Subcutaneous preadipocyte (primary cell): ENCODE results near the gene UBXN1. TPM values are rescaled to one million over a fixed set of nuclear protein-coding genes. Genes with fewer than 3 reads are reported as not detected.

Source experiments
- small RNA-seq: library from RNA; depleted of rRNA; stranded (forward); fragments of <200 nt; gene quantifications from one replicate; pipeline ENCODE3, GENCODE V24; 2012
- total RNA-seq: library from RNA; depleted of rRNA; stranded (reverse); fragments of >200 nt; gene quantifications from 2 replicates; pipeline ENCODE4 v1.2.3, GENCODE V29; 2012

The UBXN1 gene, protein sequence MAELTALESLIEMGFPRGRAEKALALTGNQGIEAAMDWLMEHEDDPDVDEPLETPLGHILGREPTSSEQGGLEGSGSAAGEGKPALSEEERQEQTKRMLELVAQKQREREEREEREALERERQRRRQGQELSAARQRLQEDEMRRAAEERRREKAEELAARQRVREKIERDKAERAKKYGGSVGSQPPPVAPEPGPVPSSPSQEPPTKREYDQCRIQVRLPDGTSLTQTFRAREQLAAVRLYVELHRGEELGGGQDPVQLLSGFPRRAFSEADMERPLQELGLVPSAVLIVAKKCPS
- 70.6 and 99.2 TPM in 2 replicates for total RNA-seq

DNA sequence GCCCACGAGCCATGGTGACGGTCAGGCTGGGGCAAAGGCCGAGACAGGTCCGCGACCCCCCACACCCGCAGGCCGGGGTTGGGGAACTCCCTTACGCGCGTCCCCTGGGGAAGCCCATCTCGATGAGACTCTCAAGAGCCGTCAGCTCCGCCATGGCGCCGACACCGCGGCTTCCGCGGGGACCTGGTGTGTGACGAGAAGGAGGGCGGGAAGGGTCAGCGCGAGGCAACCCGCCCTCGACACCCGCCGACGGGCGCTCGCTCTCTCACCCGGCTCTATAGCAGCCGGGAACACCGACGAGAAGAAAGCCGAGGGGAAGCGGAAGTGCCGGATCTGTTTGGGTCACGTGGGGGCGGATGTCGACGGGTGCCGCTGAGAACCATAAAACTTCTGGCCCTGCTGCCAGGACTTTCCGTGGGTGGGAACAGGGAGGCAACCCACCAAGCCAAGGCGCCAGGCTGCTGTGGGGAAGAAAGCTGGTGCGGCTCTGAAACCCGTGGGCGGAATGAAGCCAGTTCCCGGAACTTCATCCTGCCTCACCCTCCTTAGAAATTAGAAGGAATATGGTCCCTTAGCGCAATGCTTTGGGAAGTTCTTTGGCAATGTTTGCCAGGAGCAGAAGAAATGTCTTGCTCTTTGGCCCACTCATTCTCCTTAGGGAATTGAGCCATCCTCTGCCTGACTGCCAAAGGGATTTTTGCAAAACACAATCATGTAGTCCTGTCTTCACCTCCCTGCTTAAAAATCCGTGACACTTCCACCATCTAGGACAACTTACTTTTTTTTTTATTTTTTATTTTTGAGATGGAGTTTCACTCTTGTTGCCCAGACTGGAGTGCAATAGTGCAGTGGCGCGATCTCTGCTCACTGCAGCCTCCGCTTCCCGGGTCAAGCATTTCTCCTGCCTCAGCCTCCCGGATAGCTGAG is at the start of gene UBXN1:
UBXN1 (minus strand) TSS at position 304 of the 927 bp plus-strand sequence; CDS start at position 154, 150 bp downstream.

DNA sequence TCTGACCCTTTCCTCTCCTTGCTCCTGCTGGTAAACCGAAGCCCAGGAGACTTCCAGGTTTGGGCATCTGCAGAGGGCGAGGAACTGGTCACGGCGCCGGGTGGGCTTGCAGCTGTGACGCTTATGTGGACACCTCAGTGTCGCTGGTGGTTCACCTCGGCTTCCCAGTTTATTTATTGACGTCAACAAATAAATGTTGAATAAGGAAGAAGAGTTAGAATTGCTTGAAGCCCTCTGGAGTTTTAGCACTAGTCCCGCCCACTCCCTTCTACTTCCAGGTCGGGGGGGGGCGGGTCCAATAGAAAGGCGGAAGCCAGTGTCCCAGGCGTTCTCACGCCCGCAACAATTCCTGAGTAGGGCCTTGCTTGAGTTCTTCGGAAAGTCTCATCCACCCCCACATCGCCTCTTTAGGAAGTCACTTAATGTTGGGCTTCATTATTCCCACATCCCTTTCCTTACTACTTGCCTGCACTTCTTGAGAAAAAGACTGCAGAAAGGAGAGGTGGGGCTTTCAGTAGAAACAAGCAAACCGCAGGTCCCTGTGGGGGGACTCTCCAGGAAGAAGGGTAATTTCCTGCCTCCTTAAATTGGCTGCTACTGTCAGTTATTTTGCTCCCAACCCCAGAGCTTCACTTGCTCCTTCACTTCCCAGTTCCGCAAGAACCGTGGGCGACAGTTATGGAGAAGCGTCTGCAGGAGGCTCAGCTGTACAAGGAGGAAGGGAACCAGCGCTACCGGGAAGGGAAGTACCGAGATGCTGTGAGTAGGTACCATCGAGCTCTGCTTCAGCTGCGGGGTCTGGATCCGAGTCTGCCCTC is 49.5 kb upstream of the UBXN1 start, which contains the start of gene TTC9C:
TTC9C (plus strand) TSS at position 316 of the 818 bp plus-strand sequence; CDS start at position 679, 363 bp downstream.

GRCh38 chr11:62727165-62727871 is 48.4 kb upstream of the UBXN1 start, which contains the start of gene HNRNPUL2:
Gene HNRNPUL2 (minus strand): TSS chr11:62727457. CDS start chr11:62727156, 301 bp downstream.

DNA sequence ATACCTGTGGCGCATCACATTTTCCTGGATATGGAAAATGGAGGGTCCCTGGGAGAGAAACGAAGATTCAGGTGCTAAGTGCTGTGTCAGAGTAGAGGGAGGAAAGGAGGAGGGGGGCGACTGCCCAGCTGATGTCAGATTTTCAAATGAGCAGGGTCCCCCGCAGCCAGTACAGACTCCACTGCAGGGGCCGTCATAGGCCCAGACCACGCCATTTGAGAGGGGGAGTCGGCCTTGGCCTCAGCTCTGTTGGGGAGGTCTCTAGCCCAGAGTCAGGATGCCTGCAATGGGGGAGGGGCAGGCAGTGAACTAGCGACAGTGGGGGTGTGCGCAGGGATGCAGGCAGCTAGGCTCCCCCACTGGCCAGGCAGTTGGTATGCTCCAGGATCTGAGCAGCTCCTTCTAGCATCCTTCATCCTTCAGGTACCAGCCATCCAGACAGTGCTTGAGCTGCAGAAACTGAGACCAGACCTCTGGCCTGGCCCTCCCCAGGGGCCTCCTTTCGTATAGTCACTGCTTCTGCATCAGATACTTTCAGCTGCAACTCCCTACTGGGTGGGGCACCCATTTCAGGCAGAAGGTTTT is 28.5 kb upstream of the UBXN1 start, which contains the start of the genes BSCL2 and GNG3:
BSCL2 (minus strand) TSS at position 148 of the 585 bp plus-strand sequence. CDS start 229 bp downstream, outside the sequence.
GNG3 (plus strand) TSS at position 400 of the 585 bp plus-strand sequence. CDS start 620 bp downstream, outside the sequence.

DNA sequence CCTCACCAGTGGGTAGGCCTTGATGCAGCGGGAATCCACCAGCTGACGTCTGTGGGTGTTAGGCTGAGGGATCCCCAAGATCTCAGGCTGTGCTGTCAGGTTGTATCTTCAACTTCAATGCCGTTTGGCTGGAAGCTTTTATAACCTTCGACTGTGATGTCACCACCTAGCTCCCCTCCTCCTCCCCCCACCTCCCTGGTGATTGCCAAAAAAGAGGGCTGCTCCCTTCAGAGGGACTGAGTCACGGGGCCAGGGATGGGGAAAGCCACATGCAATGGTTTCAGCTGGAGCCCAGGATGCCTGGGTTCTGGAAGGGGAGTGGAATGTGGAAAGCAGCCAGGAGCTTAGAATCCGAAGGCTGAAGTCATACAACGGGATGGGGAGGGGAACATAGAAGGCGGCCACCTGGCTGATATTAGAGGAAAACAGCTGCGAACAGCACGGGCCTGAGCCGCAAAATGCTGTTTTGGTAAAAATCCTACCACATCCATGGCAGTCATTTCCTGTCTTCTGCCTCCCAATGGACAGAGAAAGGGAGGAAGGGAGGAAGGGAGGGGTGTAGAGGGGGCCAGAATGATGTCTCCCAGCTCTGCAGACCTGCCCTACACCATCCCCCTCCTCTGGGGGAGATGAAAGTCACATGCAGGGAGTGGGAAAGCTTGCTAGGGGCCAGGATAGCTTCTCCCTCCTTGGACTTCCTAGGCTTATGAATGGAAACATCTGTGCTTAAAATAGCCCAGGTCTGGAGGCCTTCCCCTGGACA is 10.7 kb upstream of the UBXN1 start, which contains the start of gene LRRN4CL:
LRRN4CL (minus strand) TSS at position 110 of the 763 bp plus-strand sequence. CDS start 1,022 bp downstream, outside the sequence.

DNA sequence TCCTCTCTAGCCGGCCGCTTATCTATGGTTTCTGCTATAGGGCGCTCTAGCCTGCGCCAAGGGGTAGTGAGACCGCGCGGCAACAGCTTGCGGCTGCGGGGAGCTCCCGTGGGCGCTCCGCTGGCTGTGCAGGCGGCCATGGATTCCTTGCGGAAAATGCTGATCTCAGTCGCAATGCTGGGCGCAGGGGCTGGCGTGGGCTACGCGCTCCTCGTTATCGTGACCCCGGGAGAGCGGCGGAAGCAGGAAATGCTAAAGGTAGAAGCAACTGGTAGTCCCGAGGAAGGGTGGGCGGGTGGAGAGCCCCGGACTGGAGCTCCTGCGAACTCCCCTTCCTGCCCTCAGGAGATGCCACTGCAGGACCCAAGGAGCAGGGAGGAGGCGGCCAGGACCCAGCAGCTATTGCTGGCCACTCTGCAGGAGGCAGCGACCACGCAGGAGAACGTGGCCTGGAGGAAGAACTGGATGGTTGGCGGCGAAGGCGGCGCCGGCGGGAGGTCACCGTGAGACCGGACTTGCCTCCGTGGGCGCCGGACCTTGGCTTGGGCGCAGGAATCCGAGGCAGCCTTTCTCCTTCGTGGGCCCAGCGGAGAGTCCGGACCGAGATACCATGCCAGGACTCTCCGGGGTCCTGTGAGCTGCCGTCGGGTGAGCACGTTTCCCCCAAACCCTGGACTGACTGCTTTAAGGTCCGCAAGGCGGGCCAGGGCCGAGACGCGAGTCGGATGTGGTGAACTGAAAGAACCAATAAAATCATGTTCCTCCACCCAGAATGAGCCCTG is 7.1 kb downstream of the UBXN1 start, which contains the start of the genes LBHD1 and UQCC3:
LBHD1 (minus strand) TSS at position 660 of the 782 bp plus-strand sequence. CDS start 2,236 bp downstream, outside the sequence.
UQCC3 (plus strand) TSS at position 66 of the 782 bp plus-strand sequence; CDS start at position 139, 73 bp downstream.

DNA sequence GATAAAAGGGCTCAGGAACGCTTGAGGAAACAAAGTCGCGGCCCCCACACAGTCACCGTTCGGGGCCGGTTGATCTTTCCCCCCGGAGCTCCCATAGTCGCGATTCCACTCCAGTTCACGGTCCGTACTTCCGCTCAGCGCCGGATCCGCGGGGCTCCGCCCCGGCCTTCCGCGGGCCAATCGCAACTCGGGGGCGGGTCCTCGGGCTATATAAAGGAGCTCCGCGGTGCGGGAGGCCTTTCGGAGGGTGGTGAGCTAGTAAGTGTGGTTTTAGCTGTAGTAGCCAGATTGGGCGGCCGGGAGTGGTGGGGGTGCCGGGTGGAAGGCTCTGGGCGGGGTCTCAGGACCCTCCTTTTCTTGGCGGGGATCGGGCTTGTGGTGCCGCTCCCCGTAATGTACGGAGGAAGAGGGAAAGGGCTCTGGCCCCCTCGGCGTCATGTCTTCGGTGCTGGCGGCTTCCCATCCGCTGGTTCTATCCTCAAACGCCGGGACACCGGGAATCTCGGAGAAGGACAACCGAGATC is 13.7 kb downstream of the UBXN1 start, which contains the start of the genes C11orf98 and CSKMT:
C11orf98 (minus strand) TSS at position 136 of the 524 bp plus-strand sequence; CDS start at position 95, 41 bp downstream.
CSKMT (plus strand) TSS at position 238 of the 524 bp plus-strand sequence. CDS start 568 bp downstream, outside the sequence.

DNA sequence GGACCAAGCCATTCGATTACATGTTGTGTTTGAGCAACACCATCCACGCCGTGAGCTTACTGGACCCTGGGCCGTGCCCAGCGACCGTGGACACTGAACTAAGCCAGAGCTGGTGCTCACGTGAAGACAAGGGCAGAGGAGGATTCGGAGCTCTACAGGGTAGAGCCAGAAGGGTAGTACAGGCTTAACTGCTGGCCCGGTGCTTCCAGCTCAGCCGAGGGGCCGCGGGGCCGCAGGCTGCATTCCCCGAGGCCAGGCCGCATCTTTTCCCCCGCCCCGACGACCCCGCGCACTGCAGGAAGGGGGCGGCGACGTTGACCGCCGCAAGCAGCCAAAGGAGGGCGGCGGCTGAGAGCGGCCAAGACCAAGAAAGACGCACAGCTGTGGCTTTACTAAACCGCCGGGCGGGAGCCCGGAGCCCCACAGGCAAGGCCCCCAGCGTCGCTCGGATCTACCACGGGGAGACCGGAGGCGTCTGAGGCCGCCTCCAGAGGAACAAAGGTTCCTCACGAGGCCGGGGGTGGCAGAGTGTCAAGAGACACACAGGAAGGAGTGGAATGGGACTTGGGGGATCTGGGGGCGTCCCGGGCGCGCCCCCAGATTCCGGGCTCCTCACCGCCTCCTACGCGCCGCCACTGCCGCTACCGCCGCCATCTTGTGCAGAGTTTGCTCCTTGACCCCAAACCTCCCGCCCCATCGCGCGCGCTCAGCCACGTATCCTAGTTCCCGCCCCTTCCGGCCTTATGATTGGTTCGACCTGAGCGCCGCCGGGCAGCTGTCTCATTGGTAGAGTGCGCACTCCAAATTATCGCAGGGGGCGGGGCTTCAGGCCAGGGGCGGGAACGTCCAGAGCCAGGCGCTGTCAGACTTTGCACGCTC is 32.7 kb downstream of the UBXN1 start, which contains the start of gene GANAB:
GANAB (minus strand) TSS at position 668 of the 879 bp plus-strand sequence; CDS start at position 654, 14 bp downstream.

Small RNAs within 50 kb of the gene (small RNA-seq; reads per million reads assigned to genes)
- not detected for gene SNORA57

Other genes starting within 250 kb of the UBXN1 start
- 800 and 1,162 TPM in 2 replicates for gene AHNAK, start 132.3 kb downstream of the UBXN1 start, total RNA-seq
- 828 and 1,333 TPM in 2 replicates for gene EEF1G, start 105.2 kb downstream of the UBXN1 start, total RNA-seq
- 4.8 and 7.6 TPM in 2 replicates for gene TUT1, start 87.5 kb downstream of the UBXN1 start, total RNA-seq
- 95.2 and 143 TPM in 2 replicates for gene MTA2, start 77.2 kb downstream of the UBXN1 start, total RNA-seq
- gene EML3, start 66.3 kb downstream of the UBXN1 start, total RNA-seq: 22.0 and 25.6 TPM in 2 replicates
- gene ROM1, start 65.8 kb downstream of the UBXN1 start, total RNA-seq: 3.1 and 4.4 TPM in 2 replicates
- 28.0 and 42.3 TPM in 2 replicates for gene B3GAT3, start 57.1 kb downstream of the UBXN1 start, total RNA-seq
- 178 and 191 TPM in 2 replicates for gene GANAB, start 32.5 kb downstream of the UBXN1 start, total RNA-seq
- 30.5 and 34.8 TPM in 2 replicates for gene INTS5, start 25.8 kb downstream of the UBXN1 start, total RNA-seq
- gene C11orf98, start 13.9 kb downstream of the UBXN1 start, total RNA-seq: 24.8 and 29.4 TPM in 2 replicates
- gene CSKMT, start 13.8 kb downstream of the UBXN1 start, total RNA-seq: 8.5 and 17.6 TPM in 2 replicates
- gene UQCC3, start 7.4 kb downstream of the UBXN1 start, total RNA-seq: 7.8 and 9.2 TPM in 2 replicates
- gene LBHD1, start 6.8 kb downstream of the UBXN1 start, total RNA-seq: 8.0 and 8.5 TPM in 2 replicates
- 16.4 and 38.2 TPM in 2 replicates for gene LRRN4CL, start 10.5 kb upstream of the UBXN1 start, total RNA-seq
- gene BSCL2, start 28.4 kb upstream of the UBXN1 start, total RNA-seq: 36.0 and 43.4 TPM in 2 replicates
- gene GNG3, start 28.6 kb upstream of the UBXN1 start, total RNA-seq: not detected in 2 replicates
- gene HNRNPUL2, start 48.4 kb upstream of the UBXN1 start, total RNA-seq: 9.9 and 12.5 TPM in 2 replicates
- gene TTC9C, start 49.4 kb upstream of the UBXN1 start, total RNA-seq: 32.3 and 36.0 TPM in 2 replicates
- 12.3 and 13.6 TPM in 2 replicates for gene ZBTB3, start 75.1 kb upstream of the UBXN1 start, total RNA-seq
- gene POLR2G, start 82.5 kb upstream of the UBXN1 start, total RNA-seq: 44.4 and 55.5 TPM in 2 replicates
- gene TAF6L, start 92.3 kb upstream of the UBXN1 start, total RNA-seq: 14.7 and 19.5 TPM in 2 replicates
- 25.0 and 38.9 TPM in 2 replicates for gene TMEM179B, start 108.3 kb upstream of the UBXN1 start, total RNA-seq
- gene TMEM223, start 112.9 kb upstream of the UBXN1 start, total RNA-seq: 15.8 and 18.4 TPM in 2 replicates
- gene NXF1, start 126.4 kb upstream of the UBXN1 start, total RNA-seq: 24.2 and 26.1 TPM in 2 replicates
- 31.5 and 36.0 TPM in 2 replicates for gene STX5, start 153.0 kb upstream of the UBXN1 start, total RNA-seq
- not detected in 2 replicates for gene TEX54, start 153.8 kb upstream of the UBXN1 start, total RNA-seq
- gene WDR74, start 160.5 kb upstream of the UBXN1 start, total RNA-seq: 63.9 and 71.0 TPM in 2 replicates
- 130 and 160 TPM in 2 replicates for gene SLC3A2, start 201.8 kb upstream of the UBXN1 start, total RNA-seq
- gene CHRM1, start 242.3 kb upstream of the UBXN1 start, total RNA-seq: not detected in 2 replicates